Measurements from ENCODE around the gene TFCP2L1. TPM values are rescaled to one million over a fixed set of nuclear protein-coding genes. Genes with fewer than 3 reads are reported as not detected.
A peak's percentile ranks its signal among the peaks of the same experiment; 100 is the strongest.
"Not testable (repeated sequence)": the region's sequence is repeated elsewhere in the genome, so short reads cannot be mapped to it uniquely, and the experiment has no call there.

The TFCP2L1 gene
- polyA plus RNA-seq, 1 donor = 0.45 TPM

- Histone ChIP-seq H3K4me3 (ENCODE audit: low read length) (no peak overlapping the region), H3K27me3 (ENCODE audit: control insufficient read depth, insufficient read depth, low read length) (no peaks in the 10 kb centered on the region), H3K36me3 (ENCODE audit: control insufficient read depth, insufficient read depth, low read length) (no peaks in the 10 kb centered on the region), H3K27ac (ENCODE audit: low read length) (no peak overlapping the region), H3K9me3 (ENCODE audit: control insufficient read depth, low read depth, low read length) (no peaks in the 10 kb centered on the region), H3K4me1 (ENCODE audit: control insufficient read depth, insufficient read depth, low read length) (no peaks in the 10 kb centered on the region)
- DNase-seq = no peak
- WGBS (ENCODE audit: insufficient coverage, low lambda C conversion rate) = 60% methylated on average over 1 of the region's 13 CpGs
Observed at GRCh38 chr2:121236101-121236640, 48.8 kb downstream of the TFCP2L1 start.

GRCh38 chr2:121235542-121235941 lies 49.5 kb downstream of the TFCP2L1 start:
- WGBS (ENCODE audit: insufficient coverage, low lambda C conversion rate) = no CpG with 5 or more reads among the region's 2 CpGs
- no peaks in the 10 kb centered on the region for H3K36me3 ChIP-seq (ENCODE audit: control insufficient read depth, insufficient read depth, low read length)
- DNase-seq = no peak
- no peak overlapping the region for H3K4me3 ChIP-seq (ENCODE audit: low read length)
- no peaks in the 10 kb centered on the region for H3K9me3 ChIP-seq (ENCODE audit: control insufficient read depth, low read depth, low read length)
- no peak overlapping the region for H3K27ac ChIP-seq (ENCODE audit: low read length)
- no peaks in the 10 kb centered on the region for H3K4me1 ChIP-seq (ENCODE audit: control insufficient read depth, insufficient read depth, low read length)
- H3K27me3 ChIP-seq (ENCODE audit: control insufficient read depth, insufficient read depth, low read length) = no peaks in the 10 kb centered on the region

GRCh38 chr2:121234791-121235190 lies 50.2 kb downstream of the TFCP2L1 start:
- WGBS (ENCODE audit: insufficient coverage, low lambda C conversion rate) = no CpG with 5 or more reads among the region's 9 CpGs
- no peak for DNase-seq
- Histone ChIP-seq H3K4me1 (ENCODE audit: control insufficient read depth, insufficient read depth, low read length) (no peaks in the 10 kb centered on the region), H3K9me3 (ENCODE audit: control insufficient read depth, low read depth, low read length) (no peaks in the 10 kb centered on the region), H3K27me3 (ENCODE audit: control insufficient read depth, insufficient read depth, low read length) (no peaks in the 10 kb centered on the region), H3K27ac (ENCODE audit: low read length) (no peak overlapping the region), H3K36me3 (ENCODE audit: control insufficient read depth, insufficient read depth, low read length) (no peaks in the 10 kb centered on the region), H3K4me3 (ENCODE audit: low read length) (no peak overlapping the region)

GRCh38 chr2:121234144-121234543 lies 50.9 kb downstream of the TFCP2L1 start:
- Histone ChIP-seq H3K4me1 (ENCODE audit: control insufficient read depth, insufficient read depth, low read length) (no peaks in the 10 kb centered on the region), H3K9me3 (ENCODE audit: control insufficient read depth, low read depth, low read length) (no peaks in the 10 kb centered on the region), H3K27me3 (ENCODE audit: control insufficient read depth, insufficient read depth, low read length) (no peaks in the 10 kb centered on the region), H3K4me3 (ENCODE audit: low read length) (no peak overlapping the region), H3K27ac (ENCODE audit: low read length) (no peak overlapping the region), H3K36me3 (ENCODE audit: control insufficient read depth, insufficient read depth, low read length) (no peaks in the 10 kb centered on the region)
- DNase-seq = no peak
- 100% methylated on average over 1 of the region's 7 CpGs for WGBS (ENCODE audit: insufficient coverage, low lambda C conversion rate)

- no CpG with 5 or more reads among the region's 11 CpGs for WGBS (ENCODE audit: insufficient coverage, low lambda C conversion rate)
- no peaks in the 10 kb centered on the region for H3K9me3 ChIP-seq (ENCODE audit: control insufficient read depth, low read depth, low read length)
- DNase-seq = no peak
- H3K4me3 ChIP-seq (ENCODE audit: low read length) = no peak overlapping the region
- no peaks in the 10 kb centered on the region for H3K36me3 ChIP-seq (ENCODE audit: control insufficient read depth, insufficient read depth, low read length)
- no peaks in the 10 kb centered on the region for H3K4me1 ChIP-seq (ENCODE audit: control insufficient read depth, insufficient read depth, low read length)
- H3K27ac ChIP-seq (ENCODE audit: low read length) = no peak overlapping the region
- H3K27me3 ChIP-seq (ENCODE audit: control insufficient read depth, insufficient read depth, low read length) = no peaks in the 10 kb centered on the region
Observed at GRCh38 chr2:121233486-121234110, 51.4 kb downstream of the TFCP2L1 start.

- Histone ChIP-seq H3K9me3 (ENCODE audit: control insufficient read depth, low read depth, low read length) (no peaks in the 10 kb centered on the region), H3K4me1 (ENCODE audit: control insufficient read depth, insufficient read depth, low read length) (peaks cover 6% of the 10 kb centered on the region), H3K4me3 (ENCODE audit: low read length) (no peak overlapping the region), H3K27me3 (ENCODE audit: control insufficient read depth, insufficient read depth, low read length) (no peaks in the 10 kb centered on the region), H3K27ac (ENCODE audit: low read length) (no peak overlapping the region), H3K36me3 (ENCODE audit: control insufficient read depth, insufficient read depth, low read length) (no peaks in the 10 kb centered on the region)
- DNase-seq = no peak
- 90% methylated on average over 2 of the region's 6 CpGs for WGBS (ENCODE audit: insufficient coverage, low lambda C conversion rate)
Observed at GRCh38 chr2:121232626-121233265, 52.3 kb downstream of the TFCP2L1 start.

GRCh38 chr2:121231385-121232000 lies 53.5 kb downstream of the TFCP2L1 start:
- whole genome bisulfite sequencing (ENCODE audit: insufficient coverage, low lambda C conversion rate) = no CpG with 5 or more reads among the region's 17 CpGs
- H3K9me3 ChIP-seq (ENCODE audit: control insufficient read depth, low read depth, low read length) = no peaks in the 10 kb centered on the region
- no peak overlapping the region for H3K4me3 ChIP-seq (ENCODE audit: low read length)
- no peaks in the 10 kb centered on the region for H3K27me3 ChIP-seq (ENCODE audit: control insufficient read depth, insufficient read depth, low read length)
- peaks cover 9% of the 10 kb centered on the region for H3K4me1 ChIP-seq (ENCODE audit: control insufficient read depth, insufficient read depth, low read length)
- H3K27ac ChIP-seq (ENCODE audit: low read length) = no peak overlapping the region
- no peak for DNase-seq
- H3K36me3 ChIP-seq (ENCODE audit: control insufficient read depth, insufficient read depth, low read length) = no peaks in the 10 kb centered on the region

- Histone ChIP-seq H3K36me3 (ENCODE audit: control insufficient read depth, insufficient read depth, low read length) (no peaks in the 10 kb centered on the region), H3K4me1 (ENCODE audit: control insufficient read depth, insufficient read depth, low read length) (peaks cover 9% of the 10 kb centered on the region), H3K4me3 (ENCODE audit: low read length) (no peak overlapping the region), H3K27me3 (ENCODE audit: control insufficient read depth, insufficient read depth, low read length) (no peaks in the 10 kb centered on the region), H3K27ac (ENCODE audit: low read length) (no peak overlapping the region), H3K9me3 (ENCODE audit: control insufficient read depth, low read depth, low read length) (no peaks in the 10 kb centered on the region)
- 61% methylated on average over 2 of the region's 6 CpGs for WGBS (ENCODE audit: insufficient coverage, low lambda C conversion rate)
- DNase-seq = no peak
Observed at GRCh38 chr2:121228521-121228920, 56.5 kb downstream of the TFCP2L1 start.

GRCh38 chr2:121227381-121228144 lies 57.4 kb downstream of the TFCP2L1 start:
- H3K27me3 ChIP-seq (ENCODE audit: control insufficient read depth, insufficient read depth, low read length); H3K4me1 ChIP-seq (ENCODE audit: control insufficient read depth, insufficient read depth, low read length); H3K4me3 ChIP-seq (ENCODE audit: low read length); H3K9me3 ChIP-seq (ENCODE audit: control insufficient read depth, low read depth, low read length); H3K27ac ChIP-seq (ENCODE audit: low read length); H3K36me3 ChIP-seq (ENCODE audit: control insufficient read depth, insufficient read depth, low read length): not testable (repeated sequence)
- no CpG with 5 or more reads among the region's 18 CpGs for WGBS (ENCODE audit: insufficient coverage, low lambda C conversion rate)
- peak in 1 of 2 donors; percentile 36 for DNase-seq

- no CpG with 5 or more reads among the region's 26 CpGs for WGBS (ENCODE audit: insufficient coverage, low lambda C conversion rate)
Observed at GRCh38 chr2:121225681-121226080, 59.3 kb downstream of the TFCP2L1 start.

More at GRCh38 chr2:121225681-121226080, 59.3 kb downstream of the TFCP2L1 start:
- H3K4me3 ChIP-seq (ENCODE audit: low read length); H3K4me1 ChIP-seq (ENCODE audit: control insufficient read depth, insufficient read depth, low read length); H3K9me3 ChIP-seq (ENCODE audit: control insufficient read depth, low read depth, low read length); DNase-seq; H3K27ac ChIP-seq (ENCODE audit: low read length); H3K27me3 ChIP-seq (ENCODE audit: control insufficient read depth, insufficient read depth, low read length); H3K36me3 ChIP-seq (ENCODE audit: control insufficient read depth, insufficient read depth, low read length): not testable (repeated sequence)
